NB4 (cell line): ENCODE results near the gene NME4.
"Not testable (repeated sequence)": the region's sequence is repeated elsewhere in the genome, so short reads cannot be mapped to it uniquely, and the experiment has no call there.

Experiments used
- DNase-seq: peaks from one replicate; pipeline ENCODE4 v3.0.0; 2010; ENCODE audit warnings: low read depth
- H3K4me3 ChIP-seq: one replicate; pipeline ENCODE4 v1.5.1; 2011; ENCODE audit warnings: mild to moderate bottlenecking, low read depth, low read length, moderate library complexity
- MYC ChIP-seq: IDR thresholded peaks from 2 replicates; pipeline ENCODE4 v1.6.1; 2011; ENCODE audit warnings: low read depth, low read length
- POLR2A ChIP-seq: IDR thresholded peaks from 2 replicates; pipeline ENCODE4 v1.6.1; 2011; ENCODE audit warnings: mild to moderate bottlenecking; ENCODE audit not compliant: insufficient read length; ENCODE audit errors: extremely low read depth
- TF ChIP-seq, protein P1 (sequence below): IDR thresholded peaks from 2 replicates; pipeline ENCODE4 v1.6.1; 2011; ENCODE audit warnings: low read depth, low read length
- TF ChIP-seq, protein P2 (sequence below): IDR thresholded peaks from one replicate; pipeline ENCODE4 v1.5.1; 2012; ENCODE audit warnings: low read depth, low read length

NME4 gene

DNA sequence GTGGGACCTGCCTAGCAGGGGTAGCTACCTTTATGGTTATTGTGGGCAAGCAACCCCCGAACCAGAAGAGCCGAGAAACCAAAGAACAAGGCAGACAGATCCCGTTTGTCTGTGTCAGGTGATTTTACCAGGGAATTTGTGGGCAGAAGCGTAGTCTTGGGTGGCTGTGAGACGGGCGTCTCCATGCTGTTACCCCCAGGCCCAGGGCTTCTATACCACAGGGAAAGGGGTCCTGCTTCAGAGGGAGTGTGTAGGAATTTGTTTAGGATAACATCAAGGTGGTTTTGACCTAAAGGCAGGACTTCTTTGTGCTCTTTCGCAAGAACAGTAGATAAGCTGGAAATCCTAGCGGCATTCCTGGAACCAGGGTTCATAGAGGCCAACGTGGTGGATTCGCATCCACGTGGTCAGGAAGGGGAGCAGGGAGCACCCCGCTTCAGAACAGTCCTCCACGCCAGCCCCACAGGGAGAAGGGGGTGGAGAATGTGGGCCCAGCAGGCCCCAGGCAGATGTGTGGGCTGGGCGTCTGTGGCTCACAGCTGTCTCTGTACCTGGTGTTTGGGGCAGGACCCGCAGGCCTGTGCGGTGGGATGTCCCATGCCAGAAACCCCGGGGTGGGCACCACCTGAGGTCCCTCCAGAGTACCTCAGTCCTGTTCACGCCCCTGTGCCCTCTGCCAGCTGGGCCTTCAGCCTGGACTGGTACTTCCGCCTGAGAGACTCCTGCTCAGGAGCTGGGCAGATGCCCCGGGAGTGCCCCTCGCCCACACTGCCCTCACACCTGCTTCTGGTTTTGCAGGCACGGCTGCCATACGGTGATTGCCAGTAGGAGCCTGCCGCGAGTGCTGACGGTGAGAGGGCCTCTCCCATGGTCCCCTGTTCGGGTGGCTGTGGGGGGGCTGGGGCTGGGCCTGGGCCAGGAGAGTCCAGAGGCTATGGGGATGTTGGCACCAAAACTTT is 8.8 kb downstream of the NME4 start:
- H3K4me3 ChIP-seq, result no peak overlapping the region
- no peak for DNase-seq
- TF ChIP-seq, protein P1, sequence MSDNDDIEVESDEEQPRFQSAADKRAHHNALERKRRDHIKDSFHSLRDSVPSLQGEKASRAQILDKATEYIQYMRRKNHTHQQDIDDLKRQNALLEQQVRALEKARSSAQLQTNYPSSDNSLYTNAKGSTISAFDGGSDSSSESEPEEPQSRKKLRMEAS, result no peak
- TF ChIP-seq, protein P2, sequence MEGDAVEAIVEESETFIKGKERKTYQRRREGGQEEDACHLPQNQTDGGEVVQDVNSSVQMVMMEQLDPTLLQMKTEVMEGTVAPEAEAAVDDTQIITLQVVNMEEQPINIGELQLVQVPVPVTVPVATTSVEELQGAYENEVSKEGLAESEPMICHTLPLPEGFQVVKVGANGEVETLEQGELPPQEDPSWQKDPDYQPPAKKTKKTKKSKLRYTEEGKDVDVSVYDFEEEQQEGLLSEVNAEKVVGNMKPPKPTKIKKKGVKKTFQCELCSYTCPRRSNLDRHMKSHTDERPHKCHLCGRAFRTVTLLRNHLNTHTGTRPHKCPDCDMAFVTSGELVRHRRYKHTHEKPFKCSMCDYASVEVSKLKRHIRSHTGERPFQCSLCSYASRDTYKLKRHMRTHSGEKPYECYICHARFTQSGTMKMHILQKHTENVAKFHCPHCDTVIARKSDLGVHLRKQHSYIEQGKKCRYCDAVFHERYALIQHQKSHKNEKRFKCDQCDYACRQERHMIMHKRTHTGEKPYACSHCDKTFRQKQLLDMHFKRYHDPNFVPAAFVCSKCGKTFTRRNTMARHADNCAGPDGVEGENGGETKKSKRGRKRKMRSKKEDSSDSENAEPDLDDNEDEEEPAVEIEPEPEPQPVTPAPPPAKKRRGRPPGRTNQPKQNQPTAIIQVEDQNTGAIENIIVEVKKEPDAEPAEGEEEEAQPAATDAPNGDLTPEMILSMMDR, result no peak
- TF ChIP-seq POLR2A (no peak), MYC (no peak)

DNA sequence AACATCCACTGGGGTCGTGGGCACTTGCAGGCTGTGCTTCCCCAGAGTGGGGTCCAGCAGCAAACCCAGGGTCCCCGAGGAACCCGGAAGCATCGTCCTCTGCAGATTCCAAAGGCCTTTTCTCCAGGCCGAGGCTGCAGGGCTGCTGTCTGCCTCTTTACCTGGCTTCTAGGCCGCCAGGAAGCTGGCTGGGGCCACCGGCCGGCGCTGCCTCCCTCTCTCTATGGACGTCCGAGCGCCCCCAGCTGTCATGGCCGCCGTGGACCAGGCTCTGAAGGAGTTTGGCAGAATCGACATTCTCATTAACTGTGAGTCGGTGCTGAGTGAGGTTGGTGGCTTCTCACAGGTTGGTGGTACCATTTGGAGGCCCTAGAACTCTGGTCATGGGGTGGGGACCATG is 10.3 kb downstream of the NME4 start:
- no peak overlapping the region for H3K4me3 ChIP-seq
- TF ChIP-seq, protein P1, result no peak
- no peak for TF ChIP-seq POLR2A
- TF ChIP-seq, protein P2, result no peak
- TF ChIP-seq MYC, result no peak
- no peak for DNase-seq

DNA sequence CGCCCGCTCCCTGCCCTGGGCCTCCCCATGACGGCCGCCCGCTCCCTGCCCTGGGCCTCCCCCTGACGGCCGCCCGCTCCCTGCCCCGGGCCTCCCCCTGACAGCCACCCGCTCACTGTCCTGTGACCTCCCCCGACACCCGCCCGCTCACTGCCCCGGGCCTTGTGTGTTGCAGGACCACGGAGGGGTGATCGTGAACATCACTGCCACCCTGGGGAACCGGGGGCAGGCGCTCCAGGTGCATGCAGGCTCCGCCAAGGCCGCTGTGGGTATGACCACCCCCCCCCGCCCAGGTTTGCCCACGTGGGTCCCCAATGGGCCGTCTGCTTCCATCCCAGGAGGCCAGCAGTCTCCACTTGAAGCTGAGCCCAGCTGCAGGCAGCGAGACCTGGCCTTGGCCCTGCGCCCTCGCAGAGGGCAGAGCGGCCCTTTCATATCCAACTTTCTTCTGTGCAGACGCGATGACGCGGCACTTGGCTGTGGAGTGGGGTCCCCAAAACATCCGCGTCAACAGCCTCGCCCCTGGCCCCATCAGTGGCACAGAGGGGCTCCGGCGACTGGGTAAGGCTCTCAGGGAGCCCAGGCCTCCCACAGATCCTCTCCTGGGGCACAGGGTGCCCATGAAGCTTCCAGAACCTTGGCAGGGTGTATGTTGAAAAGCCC is 13.6 kb downstream of the NME4 start:
- TF ChIP-seq POLR2A (no peak), MYC (no peak)
- TF ChIP-seq, protein P2, result no peak
- TF ChIP-seq, protein P1, result no peak
- no peak overlapping the region for H3K4me3 ChIP-seq
- DNase-seq, result no peak

DNA sequence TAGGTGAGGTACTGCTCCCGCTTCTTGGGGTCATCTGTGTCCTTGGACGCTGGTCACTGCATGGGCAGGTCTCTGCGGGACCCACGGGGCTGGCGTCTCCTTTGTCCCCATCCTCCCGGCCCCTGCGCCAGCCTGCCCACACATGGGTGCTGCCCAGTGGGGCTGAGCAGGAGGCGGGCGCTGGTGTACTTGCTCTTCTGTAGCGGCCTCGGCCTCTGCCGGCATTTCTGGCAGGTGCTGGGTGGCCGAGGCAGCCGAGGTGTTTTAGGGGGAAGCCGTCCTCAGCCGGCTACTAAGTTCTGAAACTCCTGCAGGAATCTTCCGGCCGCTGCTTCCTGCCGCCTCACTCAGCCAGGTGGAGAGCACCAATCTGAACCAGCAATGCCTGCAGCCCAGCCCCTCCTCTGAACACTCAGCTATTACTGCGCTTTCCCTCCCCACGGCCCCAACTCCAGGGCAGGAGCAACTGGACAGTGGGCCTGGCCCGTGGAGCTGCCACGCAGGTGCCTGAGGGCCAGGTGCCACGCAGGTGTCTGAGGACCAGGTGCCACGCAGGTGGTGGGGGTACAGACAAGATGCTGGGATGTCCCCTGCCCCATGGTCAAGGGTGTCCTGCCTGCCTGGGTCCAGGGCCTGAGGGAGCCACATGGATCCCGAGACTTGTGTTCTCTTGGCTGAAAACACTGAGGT is 14.7 kb downstream of the NME4 start:
- no peak overlapping the region for H3K4me3 ChIP-seq
- TF ChIP-seq POLR2A, result no peak
- TF ChIP-seq, protein P2, result no peak
- no peak for TF ChIP-seq MYC
- TF ChIP-seq, protein P1, result no peak
- DNase-seq, result no peak

DNA sequence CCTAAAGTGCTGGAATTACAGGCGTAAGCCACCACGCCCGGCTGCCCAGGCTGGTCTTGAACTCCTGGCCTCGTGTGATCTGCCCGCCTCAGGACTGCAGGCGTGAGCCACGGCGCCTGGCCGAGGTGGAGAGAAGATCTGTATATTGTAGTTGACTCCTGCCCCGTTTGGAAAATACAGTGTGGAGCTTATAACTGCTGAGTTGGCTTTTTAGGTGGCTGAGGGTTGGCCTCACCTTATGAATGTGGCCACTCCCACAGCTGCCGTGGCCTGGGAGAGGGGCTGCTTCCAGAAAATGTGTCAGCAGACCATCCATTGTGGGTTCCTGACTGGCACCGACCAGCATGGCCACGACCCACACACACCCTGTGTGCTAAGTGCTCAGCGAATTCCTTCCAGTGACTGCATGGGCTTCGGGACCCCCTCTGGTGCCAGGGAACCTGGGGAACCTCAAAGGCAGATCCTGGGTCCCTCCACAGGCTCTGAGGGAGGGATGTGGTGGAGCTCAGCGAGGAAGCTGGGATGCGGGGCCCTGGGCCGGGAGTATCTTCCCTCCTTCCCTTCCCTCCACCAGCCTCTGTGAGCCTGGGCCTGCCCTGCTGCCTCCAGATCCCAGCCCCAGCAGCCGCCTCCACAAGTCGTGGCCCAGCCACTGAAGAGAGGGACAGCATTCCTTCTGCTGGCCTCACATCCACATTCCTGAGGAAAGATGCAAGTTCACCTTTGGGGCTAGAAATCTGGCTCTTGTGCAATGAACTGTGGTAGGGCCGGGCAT is 17.6 kb downstream of the NME4 start:
- no peak for TF ChIP-seq POLR2A
- TF ChIP-seq, protein P2, result no peak
- TF ChIP-seq, protein P1, result no peak
- TF ChIP-seq MYC, result no peak
- H3K4me3 ChIP-seq, result no peak overlapping the region
- DNase-seq, result no peak

DNA sequence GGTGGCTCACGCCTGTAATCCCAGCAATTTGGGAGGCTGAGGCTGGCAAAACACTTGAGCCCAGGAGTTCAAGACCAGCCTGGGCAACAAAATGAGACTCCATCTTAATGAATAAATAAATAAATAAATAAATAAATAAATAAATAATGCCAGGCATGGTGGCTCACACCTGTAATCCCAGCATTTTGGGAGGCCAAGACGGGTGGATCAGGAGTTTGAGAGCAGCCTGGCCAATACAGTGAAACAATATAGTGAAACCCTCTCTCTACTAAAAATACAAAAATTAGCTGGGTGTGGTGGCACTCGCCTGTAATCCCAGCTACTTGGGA is 18.1 kb downstream of the NME4 start:
- DNase-seq, H3K4me3 ChIP-seq: not testable (repeated sequence)

DNA sequence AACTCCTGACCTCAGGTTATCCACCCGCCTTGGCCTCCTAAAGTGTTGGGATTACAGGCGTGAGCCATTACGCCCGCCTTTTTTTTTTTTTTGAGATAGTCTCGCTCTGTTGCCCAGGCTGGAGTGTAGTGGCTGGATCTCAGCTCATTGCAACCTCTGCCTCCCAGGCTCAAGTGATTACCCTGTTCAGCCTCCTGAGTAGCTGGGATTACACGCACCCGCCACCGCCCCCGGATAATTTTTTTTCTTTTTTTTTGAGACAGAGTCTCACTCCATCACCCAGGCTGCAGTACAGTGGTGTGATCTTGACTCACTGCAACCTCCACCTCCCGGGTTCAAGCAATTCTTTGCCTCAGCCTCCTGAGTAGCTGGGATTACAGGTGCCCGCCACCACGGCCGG is 25.2 kb downstream of the NME4 start:
- DNase-seq, H3K4me3 ChIP-seq: not testable (repeated sequence)
